GM18870 (cell line): ENCODE results near the gene MTRR.
A peak's percentile ranks its signal among the peaks of the same experiment; 100 is the strongest.
"Not testable (repeated sequence)": the region's sequence is repeated elsewhere in the genome, so short reads cannot be mapped to it uniquely, and the experiment has no call there.

Experiments
- ATAC-seq: cut with Tn5 transposase; IDR thresholded peaks from one replicate; pipeline ENCODE4 v1.9.1; 2021; ENCODE audit warnings: moderate library complexity; ENCODE audit not compliant: unreplicated experiment

Gene MTRR

GRCh38 chr5:7894439-7894838 lies 25.5 kb downstream of the MTRR start:
- ATAC-seq: peak; percentile 16

DNA sequence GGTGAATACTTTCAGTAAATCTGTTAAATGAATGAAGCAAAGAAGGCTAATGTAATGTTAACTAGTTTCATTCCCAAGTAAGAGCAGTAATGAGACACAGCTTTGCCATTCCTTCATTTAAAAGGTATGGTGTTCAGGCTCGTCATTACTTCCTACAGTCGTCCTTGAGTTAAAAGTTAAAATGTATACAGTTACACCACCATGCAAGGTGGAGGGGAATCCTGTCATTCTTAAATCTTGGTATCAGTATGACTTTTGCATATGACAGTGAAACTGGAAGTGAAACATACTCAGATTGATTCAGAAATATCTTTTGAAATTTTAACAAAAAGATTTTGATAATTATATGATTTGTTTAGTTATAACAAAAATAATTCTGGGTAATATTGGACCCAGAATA lies 25.9 kb downstream of the MTRR start:
- ATAC-seq: peak; percentile 96

DNA sequence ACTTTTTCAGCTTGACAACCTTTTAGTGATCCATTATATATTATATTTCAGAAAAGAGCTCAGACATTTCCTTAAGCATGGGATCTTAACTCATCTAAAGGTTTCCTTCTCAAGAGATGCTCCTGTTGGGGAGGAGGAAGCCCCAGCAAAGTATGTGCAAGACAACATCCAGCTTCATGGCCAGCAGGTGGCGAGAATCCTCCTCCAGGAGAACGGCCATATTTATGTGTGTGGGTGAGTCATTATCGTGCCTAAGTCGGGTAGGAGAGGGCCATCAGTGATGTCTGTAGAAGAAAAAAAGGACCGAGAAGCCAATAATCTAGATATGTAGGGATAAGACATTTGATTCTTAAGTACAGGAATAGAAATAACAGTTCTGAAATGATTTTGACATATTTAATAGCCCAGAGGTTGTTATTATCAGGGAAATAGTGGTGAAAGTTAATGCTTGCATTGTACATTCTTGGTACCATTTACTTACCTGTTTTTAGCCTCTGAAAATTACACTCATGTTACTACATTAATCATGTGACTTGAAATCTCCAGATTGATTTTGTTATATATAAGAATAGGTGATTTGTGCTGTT lies 28.2 kb downstream of the MTRR start:
- ATAC-seq: no peak

GRCh38 chr5:7902201-7902600 lies 33.3 kb downstream of the MTRR start:
- ATAC-seq: no peak

- no peak for ATAC-seq
Measured at GRCh38 chr5:7902666-7903625, 34.0 kb downstream of the MTRR start.

DNA sequence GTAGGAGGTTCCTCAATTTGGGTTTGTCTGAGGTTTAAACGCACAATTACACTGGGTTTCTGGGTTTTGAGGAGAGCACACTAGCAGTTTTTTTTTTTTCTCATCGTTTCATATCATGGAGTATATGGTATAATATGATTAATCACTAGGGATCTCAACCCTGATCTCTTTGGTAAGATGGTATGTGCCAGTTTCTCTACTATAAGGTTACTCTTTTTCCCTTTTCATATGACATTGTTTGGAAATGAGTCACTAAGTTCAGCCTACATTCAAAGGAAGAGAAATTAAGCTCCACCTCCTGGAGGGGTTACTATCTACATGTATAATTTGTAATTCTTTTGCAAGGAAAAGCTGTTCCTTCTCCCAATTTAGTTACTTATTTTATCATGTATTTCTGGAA lies 35.2 kb downstream of the MTRR start:
- peak; percentile 68 for ATAC-seq

DNA sequence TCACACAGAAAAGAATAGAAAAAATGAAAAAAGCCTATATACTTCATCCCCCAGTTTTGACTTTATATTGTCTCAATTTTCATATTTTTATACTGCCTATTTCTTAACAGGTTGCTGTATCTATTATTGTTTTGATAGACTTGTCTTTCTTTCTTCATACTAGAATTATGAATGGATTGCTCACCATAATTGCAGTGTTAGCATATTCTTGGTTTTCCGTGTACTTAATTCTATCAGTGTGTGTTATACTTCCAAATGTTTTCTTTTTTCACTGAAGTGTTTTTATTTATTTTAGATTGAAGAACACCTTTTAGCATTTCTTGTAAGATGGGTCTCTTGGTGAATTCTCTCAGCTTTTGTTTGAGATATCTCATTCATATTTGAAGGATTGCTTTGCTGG lies 38.7 kb downstream of the MTRR start:
- ATAC-seq: no peak

DNA sequence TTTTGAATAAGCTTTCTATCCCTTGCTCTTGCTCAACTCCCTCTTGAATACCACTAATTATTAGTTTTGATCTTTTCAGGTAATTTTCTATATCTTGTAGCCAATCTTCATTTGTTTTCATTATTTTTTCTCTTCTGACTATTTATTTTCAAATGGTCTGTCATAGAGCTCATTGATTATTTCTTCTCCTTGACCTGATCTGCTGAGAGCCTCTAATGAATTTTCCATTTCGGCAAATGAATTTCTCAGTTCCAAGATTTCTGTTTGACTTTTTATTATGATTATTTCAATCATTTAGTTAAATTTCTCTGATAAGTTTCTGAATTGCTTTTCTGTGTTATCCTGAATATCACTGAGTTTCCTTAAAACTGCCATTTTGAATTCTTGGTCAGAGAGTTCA lies 39.4 kb downstream of the MTRR start:
- ATAC-seq: no peak

- peak; percentile 53 for ATAC-seq
Measured at GRCh38 chr5:7910738-7911428, 41.9 kb downstream of the MTRR start.

GRCh38 chr5:7911429-7911771 lies 42.5 kb downstream of the MTRR start:
- ATAC-seq: not testable (repeated sequence)

GRCh38 chr5:7916171-7916804 lies 47.3 kb downstream of the MTRR start:
- no peak for ATAC-seq

- no peak for ATAC-seq
Measured at GRCh38 chr5:7917130-7918123, 48.5 kb downstream of the MTRR start.

DNA sequence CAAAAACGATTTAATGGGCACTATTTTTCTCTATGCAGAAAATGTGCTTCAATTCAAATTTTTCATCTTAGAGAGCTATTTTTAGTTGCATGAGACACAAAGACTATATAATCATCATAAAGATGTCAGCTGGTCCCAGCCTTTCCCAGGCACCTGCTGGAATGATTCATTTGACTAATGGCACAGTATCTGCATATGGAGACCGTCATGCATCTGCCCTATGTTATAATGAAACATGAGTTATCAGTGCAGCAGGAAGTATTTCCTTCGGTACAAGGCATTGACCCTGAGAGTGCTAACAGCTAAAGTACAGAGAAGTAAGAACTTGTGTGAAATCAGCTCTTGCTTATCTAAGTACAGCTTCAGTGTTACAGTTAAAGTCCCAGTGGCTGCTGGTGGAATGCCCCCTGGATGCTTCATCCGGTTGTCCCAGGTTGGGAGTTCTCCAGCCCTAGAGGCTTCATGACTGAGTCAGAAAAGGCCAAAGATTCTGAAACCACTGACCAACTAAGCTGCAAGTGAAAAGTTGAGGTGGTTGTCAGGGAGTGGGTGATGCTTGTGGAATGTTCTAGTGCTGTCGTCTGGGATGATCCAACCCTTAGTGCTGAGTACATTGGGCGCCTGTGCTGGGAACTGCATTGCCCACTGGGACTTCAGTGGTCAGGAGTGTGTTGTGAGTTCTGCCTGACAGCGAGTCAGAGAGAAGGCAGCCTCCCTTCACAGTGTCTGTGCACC lies 57.2 kb downstream of the MTRR start:
- no peak for ATAC-seq

DNA sequence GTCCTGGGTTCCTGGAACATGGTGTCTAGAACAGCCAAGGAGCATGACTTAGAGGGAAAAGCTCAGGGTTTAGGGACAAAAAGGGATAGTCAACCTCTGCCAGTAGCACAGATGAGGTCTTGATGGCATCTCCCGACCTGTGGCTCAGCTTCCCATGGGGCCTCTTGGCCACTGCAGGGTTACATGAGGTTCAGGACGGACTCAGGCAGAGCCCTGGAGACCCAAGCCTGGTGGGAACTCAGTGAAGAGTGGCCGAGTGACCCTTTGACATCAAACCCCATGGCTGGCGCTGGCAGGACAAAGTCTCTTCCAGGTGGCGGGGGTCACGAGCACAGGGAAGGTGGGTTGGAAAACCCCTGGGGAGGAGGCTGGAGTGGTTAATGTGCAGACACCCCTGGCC lies 57.8 kb downstream of the MTRR start:
- no peak for ATAC-seq

GRCh38 chr5:7927466-7928375 lies 58.8 kb downstream of the MTRR start:
- peak; percentile 83 for ATAC-seq

DNA sequence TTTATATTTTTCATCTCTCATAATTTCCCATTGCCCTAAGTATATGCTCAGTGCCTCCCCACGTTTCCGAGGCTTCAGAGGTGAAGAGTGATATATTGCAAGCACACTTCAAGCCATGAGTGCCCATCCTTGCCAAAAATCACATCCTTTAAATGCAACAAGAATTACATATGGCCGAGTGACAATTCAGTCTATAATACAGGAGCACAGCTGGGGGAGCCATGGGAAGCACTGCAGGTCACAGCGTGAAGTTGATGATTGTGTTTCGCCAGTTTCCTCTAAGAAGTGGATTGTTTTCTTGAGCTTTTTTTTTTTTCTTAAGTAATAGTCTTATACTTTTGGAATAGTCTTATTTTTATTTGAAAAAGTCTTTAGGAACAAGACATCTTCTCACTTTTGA lies 61.1 kb downstream of the MTRR start:
- ATAC-seq: no peak

DNA sequence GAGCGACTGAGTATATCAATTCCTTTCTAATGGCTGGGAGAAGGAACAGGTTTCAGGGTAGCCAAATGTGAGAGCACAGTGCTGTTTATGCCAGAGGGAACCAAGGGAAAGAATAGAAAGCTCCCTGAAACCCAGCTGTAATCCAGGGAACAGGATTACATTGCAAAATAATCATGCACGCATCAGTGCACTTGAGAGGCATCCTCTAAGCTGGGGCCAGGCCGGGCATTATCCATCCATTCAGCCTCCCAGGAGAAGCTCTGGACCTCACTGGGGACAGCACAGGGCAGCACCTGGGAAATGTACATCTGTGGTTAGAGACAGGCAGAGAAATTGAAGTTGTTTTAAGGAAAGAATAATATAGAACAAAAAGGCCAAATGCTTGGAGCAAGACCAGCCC lies 72.7 kb downstream of the MTRR start:
- ATAC-seq: no peak

- ATAC-seq: no peak
Measured at GRCh38 chr5:7947301-7947700, 78.4 kb downstream of the MTRR start.
